MCF 10A (cell line): ENCODE results near the gene PRKN. TPM values are rescaled to one million over a fixed set of nuclear protein-coding genes. Genes with fewer than 3 reads are reported as not detected.

Experiments used
- BruUV-seq: library from RNA; stranded (reverse); fragments of 400-500 nt; replicated peaks from 2 replicates; lab custom pipeline; 2021; lab: Mats Ljungman, UMichigan
- CTCF ChIA-PET: fragments of 300-600 bp; sonication (Branson Sonifier 250); formaldehyde crosslinking; extraction: SDS; loops from one replicate; lab custom pipeline; 2021; ENCODE audit warnings: antibody characterized with exemption, inconsistent platforms; lab: Yijun Ruan, JAX
- POLR2A ChIA-PET: fragments of 300-600, 350-650 bp; sonication (Branson Sonifier 250); formaldehyde crosslinking; extraction: SDS; loops from one replicate; lab custom pipeline; 2020; ENCODE audit warnings: antibody characterized with exemption, inconsistent platforms; lab: Yijun Ruan, JAX
- DNase-seq: peaks from one replicate; pipeline ENCODE4 v3.0.0-alpha.2; 2018; ENCODE audit not compliant: unreplicated experiment
- H3K27ac Mint-ChIP-seq: one replicate; pipeline ENCODE4 v1.8.0; 2022; ENCODE audit warnings: mild to moderate bottlenecking, low read depth, mixed read lengths; ENCODE audit not compliant: unreplicated experiment
- H3K27me3 Mint-ChIP-seq: one replicate; pipeline ENCODE4 v1.8.0; 2022; ENCODE audit warnings: mixed read lengths; ENCODE audit not compliant: insufficient read depth, unreplicated experiment
- H3K36me3 Mint-ChIP-seq: one replicate; pipeline ENCODE4 v1.8.0; 2022; ENCODE audit warnings: mild to moderate bottlenecking, moderate library complexity, mixed read lengths; ENCODE audit not compliant: insufficient read depth, unreplicated experiment
- H3K4me1 Mint-ChIP-seq: one replicate; pipeline ENCODE4 v1.8.0; 2022; ENCODE audit warnings: mixed read lengths; ENCODE audit not compliant: insufficient read depth, unreplicated experiment
- H3K4me3 Mint-ChIP-seq: one replicate; pipeline ENCODE4 v1.8.0; 2022; ENCODE audit warnings: mild to moderate bottlenecking, moderate library complexity, mixed read lengths; ENCODE audit not compliant: unreplicated experiment
- H3K9me3 Mint-ChIP-seq: one replicate; pipeline ENCODE4 v1.8.0; 2022; ENCODE audit warnings: mixed read lengths; ENCODE audit not compliant: unreplicated experiment
- CTCF ChIP-seq: fragments of 200-600 bp; IDR thresholded peaks from one replicate; pipeline ENCODE4 v1.8.0; 2022; ENCODE audit warnings: antibody characterized with exemption, mild to moderate bottlenecking; ENCODE audit not compliant: unreplicated experiment
- intact Hi-C: fragments of 100-400 bp; cut with micrococcal nuclease; formaldehyde crosslinking; loops from 2 replicates; pipeline ENCODE4 v1.14.1; 2022
- total RNA-seq: library from RNA; stranded (reverse); gene quantifications from 2 replicates; pipeline ENCODE4 v1.2.3, GENCODE V29; 2022

Gene PRKN
- total RNA-seq, 1 experiment from 2014 or later, result 2.5 TPM

DNA sequence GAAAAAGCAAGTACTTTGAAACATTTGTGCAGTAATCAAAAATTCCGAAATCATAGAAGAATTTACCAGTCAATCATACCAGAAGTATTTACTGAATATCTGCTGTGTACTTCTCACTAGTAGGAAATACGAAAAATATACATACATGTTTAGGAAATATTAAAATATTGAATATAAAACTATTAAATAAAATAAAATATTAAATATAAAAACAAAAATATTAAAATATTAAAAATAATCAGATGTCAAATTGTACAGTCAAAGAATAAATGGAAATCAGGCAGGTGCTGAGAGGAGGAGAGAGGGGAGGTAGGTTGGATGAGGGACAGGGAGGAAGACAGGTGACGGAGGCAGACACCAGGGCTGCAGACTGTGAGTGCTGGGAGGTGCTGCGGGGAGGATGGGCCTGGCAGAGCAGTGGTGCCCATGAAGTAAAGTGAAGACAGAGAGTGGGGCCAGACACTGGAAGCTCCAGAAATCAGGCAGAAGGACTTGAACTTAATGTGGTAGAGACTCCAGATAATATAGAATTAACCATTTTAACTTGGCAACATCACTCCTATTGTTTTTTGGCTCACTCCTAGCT is 55.9 kb downstream of the PRKN start:
- no peak overlapping the region for H3K27ac Mint-ChIP-seq
- H3K27me3 Mint-ChIP-seq, result no peaks in the 10 kb centered on the region
- H3K4me1 Mint-ChIP-seq, result no peaks in the 10 kb centered on the region
- ChIA-PET CTCF (no interaction called here), POLR2A (no interaction called here)
- no peak for TF ChIP-seq CTCF
- BruUV-seq, result no TSS peak
- DNase-seq, result no peak
- H3K4me3 Mint-ChIP-seq, result no peak overlapping the region
- intact Hi-C loops, result no loop called here
- H3K36me3 Mint-ChIP-seq, result no peaks in the 10 kb centered on the region
- peaks cover 8% of the 10 kb centered on the region for H3K9me3 Mint-ChIP-seq

GRCh38 chr6:162670345-162670744 is 57.2 kb downstream of the PRKN start:
- POLR2A ChIA-PET, result no interaction called here
- CTCF ChIA-PET, result interaction anchor here (0.5 kb wide), 1 partner anchor 155 kb away, joined by 3 read pairs; no protein-coding TSS in a partner anchor
- Mint-ChIP-seq H3K27ac (no peak overlapping the region), H3K36me3 (no peaks in the 10 kb centered on the region), H3K27me3 (no peaks in the 10 kb centered on the region), H3K9me3 (peaks cover 8% of the 10 kb centered on the region), H3K4me1 (no peaks in the 10 kb centered on the region), H3K4me3 (no peak overlapping the region)
- BruUV-seq, result no TSS peak
- TF ChIP-seq CTCF, result no peak
- no peak for DNase-seq
- intact Hi-C loops, result no loop called here

GRCh38 chr6:162666246-162666645 is 61.3 kb downstream of the PRKN start:
- no peak overlapping the region for H3K4me3 Mint-ChIP-seq
- ChIA-PET CTCF (no interaction called here), POLR2A (no interaction called here)
- BruUV-seq, result no TSS peak
- intact Hi-C loops, result no loop called here
- no peak overlapping the region for H3K27ac Mint-ChIP-seq
- no peaks in the 10 kb centered on the region for H3K27me3 Mint-ChIP-seq
- no peaks in the 10 kb centered on the region for H3K36me3 Mint-ChIP-seq
- DNase-seq, result no peak
- H3K9me3 Mint-ChIP-seq, result no peaks in the 10 kb centered on the region
- no peak for TF ChIP-seq CTCF
- H3K4me1 Mint-ChIP-seq, result no peaks in the 10 kb centered on the region

DNA sequence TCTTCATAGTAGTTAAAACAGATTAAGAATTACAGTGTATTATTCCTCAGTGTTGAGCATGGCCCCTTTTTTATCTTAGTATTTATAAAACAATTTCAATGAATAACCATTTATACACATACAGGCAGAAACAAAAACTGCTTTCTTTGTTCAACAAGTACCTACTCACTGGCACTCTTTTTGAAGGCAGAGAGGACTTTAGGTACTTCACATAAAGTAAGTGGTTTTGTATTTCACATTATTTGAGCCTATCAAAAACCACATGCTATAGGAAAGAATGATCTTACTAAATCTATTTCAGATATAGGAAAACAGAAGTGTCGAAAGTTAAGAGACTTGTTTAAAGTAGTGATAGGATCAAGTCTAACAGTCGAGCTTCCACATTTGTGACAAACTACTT is 73.8 kb downstream of the PRKN start:
- Mint-ChIP-seq H3K27ac (no peak overlapping the region), H3K4me1 (no peaks in the 10 kb centered on the region), H3K27me3 (no peaks in the 10 kb centered on the region), H3K36me3 (no peaks in the 10 kb centered on the region), H3K4me3 (no peak overlapping the region), H3K9me3 (no peaks in the 10 kb centered on the region)
- TF ChIP-seq CTCF, result no peak
- no peak for DNase-seq
- CTCF ChIA-PET, result no interaction called here
- POLR2A ChIA-PET, result interaction anchor here (1.0 kb wide), 1 partner anchor 12 kb away, joined by 4 read pairs; no protein-coding TSS in a partner anchor
- BruUV-seq, result no TSS peak
- intact Hi-C loops, result no loop called here
